Breast epithelium (tissue), 3 donors: Measurements from ENCODE around the gene MSX1.

ENCODE experiments used
- CTCF ChIP-seq, 3 donors: fragments of 450-650 bp; IDR thresholded peaks; one replicate each; pipeline ENCODE4 v1.5.1; 2016 to 2017; ENCODE audit warnings: antibody characterized with exemption in 3 of 3, mild to moderate bottlenecking in 3 of 3, moderate library complexity in 3 of 3
- POLR2A ChIP-seq: fragments of 450-650 bp; IDR thresholded peaks from one replicate; pipeline ENCODE4 v1.6.1; 2016; ENCODE audit warnings: antibody characterized with exemption, mild to moderate bottlenecking, moderate library complexity
- POLR2AphosphoS5 ChIP-seq, 3 donors: sonication (generic); formaldehyde crosslinking; IDR thresholded peaks; one replicate each; pipeline ENCODE4 v1.6.1; 2017; ENCODE audit warnings: antibody characterized with exemption in 3 of 3

DNA sequence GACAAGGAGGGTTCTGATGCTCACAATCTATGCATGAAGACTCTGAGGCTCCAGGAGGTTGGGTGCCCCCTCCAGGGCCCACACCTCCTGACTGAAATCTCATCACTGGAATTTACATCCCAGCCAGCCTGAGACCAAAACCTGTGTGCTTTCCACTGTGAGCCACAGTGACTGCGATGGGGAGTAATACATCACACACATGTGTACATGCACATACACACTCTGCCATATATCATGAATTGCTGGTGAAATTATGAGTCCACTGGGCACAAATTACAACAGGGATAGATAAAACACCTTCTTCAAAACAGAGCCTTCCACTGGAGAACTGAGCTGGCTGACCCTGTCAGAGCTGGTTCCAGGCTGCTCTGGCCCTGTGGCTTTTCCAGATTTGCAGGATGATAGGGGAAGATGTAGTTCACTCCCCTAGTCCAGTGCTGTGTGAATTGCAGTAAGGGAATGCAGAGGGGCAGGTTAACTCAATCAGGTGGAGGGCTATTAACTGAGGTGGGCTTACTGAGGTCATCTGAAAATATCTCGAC, 35.8 kb upstream of the MSX1 start:
- TF ChIP-seq POLR2AphosphoS5 (IDR thresholded peaks at IDR 0.05) (no peak), POLR2A (no peak), CTCF (IDR thresholded peaks at IDR 0.05) (no peak)
